H1 (cell line): Measurements from ENCODE around the gene ZMIZ1.

Experiments
- JUND ChIP-seq: IDR thresholded peaks from 2 replicates; pipeline ENCODE4 v1.6.1; 2011; ENCODE audit warnings: mild to moderate bottlenecking, improper control_type of control experiment, low read length
- POLR2A ChIP-seq, 2 experiments: IDR thresholded peaks; 1 replicate in 1 of 2; 2 replicates in 1 of 2; pipeline ENCODE4 v1.6.1; 2011; ENCODE audit warnings: low read depth in 2 of 2, low read length in 2 of 2, mild to moderate bottlenecking in 2 of 2; ENCODE audit errors: control extremely low read depth in 1 of 2
- TF ChIP-seq, protein P1 (sequence below): fragments of 300-600 bp; sonication (generic); IDR thresholded peaks from 2 replicates; pipeline ENCODE4 v1.7.1; 2012; ENCODE audit warnings: low read length, moderate library complexity, mild to moderate bottlenecking, inconsistent platforms; ENCODE audit not compliant: insufficient replicate concordance
- TF ChIP-seq, protein P2 (sequence below), 3 experiments: IDR thresholded peaks; 1 replicate in 2 of 3; 2 replicates in 1 of 3; pipeline versions ENCODE4 v1.5.1 to v1.6.1; 2011; ENCODE audit warnings: low read length in 3 of 3, mild to moderate bottlenecking in 3 of 3, inconsistent platforms in 2 of 3, low read depth in 1 of 3, moderate library complexity in 1 of 3; ENCODE audit not compliant: insufficient read depth in 1 of 3; ENCODE audit errors: control extremely low read depth in 1 of 3

DNA sequence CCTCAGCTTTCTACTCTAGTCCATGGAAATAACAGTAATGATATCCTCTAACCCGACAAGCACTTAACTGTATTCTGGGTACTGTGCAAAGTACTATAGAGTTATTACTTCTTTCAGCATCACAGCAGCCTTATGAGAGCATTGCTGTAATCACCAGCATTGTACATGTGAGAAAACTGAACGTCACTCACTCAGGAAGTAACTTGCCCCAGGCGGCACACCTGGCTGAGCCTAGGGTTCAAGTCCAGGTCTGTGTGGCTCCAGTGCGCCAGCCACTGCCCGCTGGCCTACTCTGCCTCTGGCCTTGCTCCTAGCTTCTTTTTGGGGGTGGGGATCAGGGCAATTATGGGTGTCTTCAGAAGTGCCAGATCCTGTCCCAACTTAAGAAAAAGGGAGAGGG is 50.5 kb downstream of the ZMIZ1 start:
- TF ChIP-seq, protein P1, sequence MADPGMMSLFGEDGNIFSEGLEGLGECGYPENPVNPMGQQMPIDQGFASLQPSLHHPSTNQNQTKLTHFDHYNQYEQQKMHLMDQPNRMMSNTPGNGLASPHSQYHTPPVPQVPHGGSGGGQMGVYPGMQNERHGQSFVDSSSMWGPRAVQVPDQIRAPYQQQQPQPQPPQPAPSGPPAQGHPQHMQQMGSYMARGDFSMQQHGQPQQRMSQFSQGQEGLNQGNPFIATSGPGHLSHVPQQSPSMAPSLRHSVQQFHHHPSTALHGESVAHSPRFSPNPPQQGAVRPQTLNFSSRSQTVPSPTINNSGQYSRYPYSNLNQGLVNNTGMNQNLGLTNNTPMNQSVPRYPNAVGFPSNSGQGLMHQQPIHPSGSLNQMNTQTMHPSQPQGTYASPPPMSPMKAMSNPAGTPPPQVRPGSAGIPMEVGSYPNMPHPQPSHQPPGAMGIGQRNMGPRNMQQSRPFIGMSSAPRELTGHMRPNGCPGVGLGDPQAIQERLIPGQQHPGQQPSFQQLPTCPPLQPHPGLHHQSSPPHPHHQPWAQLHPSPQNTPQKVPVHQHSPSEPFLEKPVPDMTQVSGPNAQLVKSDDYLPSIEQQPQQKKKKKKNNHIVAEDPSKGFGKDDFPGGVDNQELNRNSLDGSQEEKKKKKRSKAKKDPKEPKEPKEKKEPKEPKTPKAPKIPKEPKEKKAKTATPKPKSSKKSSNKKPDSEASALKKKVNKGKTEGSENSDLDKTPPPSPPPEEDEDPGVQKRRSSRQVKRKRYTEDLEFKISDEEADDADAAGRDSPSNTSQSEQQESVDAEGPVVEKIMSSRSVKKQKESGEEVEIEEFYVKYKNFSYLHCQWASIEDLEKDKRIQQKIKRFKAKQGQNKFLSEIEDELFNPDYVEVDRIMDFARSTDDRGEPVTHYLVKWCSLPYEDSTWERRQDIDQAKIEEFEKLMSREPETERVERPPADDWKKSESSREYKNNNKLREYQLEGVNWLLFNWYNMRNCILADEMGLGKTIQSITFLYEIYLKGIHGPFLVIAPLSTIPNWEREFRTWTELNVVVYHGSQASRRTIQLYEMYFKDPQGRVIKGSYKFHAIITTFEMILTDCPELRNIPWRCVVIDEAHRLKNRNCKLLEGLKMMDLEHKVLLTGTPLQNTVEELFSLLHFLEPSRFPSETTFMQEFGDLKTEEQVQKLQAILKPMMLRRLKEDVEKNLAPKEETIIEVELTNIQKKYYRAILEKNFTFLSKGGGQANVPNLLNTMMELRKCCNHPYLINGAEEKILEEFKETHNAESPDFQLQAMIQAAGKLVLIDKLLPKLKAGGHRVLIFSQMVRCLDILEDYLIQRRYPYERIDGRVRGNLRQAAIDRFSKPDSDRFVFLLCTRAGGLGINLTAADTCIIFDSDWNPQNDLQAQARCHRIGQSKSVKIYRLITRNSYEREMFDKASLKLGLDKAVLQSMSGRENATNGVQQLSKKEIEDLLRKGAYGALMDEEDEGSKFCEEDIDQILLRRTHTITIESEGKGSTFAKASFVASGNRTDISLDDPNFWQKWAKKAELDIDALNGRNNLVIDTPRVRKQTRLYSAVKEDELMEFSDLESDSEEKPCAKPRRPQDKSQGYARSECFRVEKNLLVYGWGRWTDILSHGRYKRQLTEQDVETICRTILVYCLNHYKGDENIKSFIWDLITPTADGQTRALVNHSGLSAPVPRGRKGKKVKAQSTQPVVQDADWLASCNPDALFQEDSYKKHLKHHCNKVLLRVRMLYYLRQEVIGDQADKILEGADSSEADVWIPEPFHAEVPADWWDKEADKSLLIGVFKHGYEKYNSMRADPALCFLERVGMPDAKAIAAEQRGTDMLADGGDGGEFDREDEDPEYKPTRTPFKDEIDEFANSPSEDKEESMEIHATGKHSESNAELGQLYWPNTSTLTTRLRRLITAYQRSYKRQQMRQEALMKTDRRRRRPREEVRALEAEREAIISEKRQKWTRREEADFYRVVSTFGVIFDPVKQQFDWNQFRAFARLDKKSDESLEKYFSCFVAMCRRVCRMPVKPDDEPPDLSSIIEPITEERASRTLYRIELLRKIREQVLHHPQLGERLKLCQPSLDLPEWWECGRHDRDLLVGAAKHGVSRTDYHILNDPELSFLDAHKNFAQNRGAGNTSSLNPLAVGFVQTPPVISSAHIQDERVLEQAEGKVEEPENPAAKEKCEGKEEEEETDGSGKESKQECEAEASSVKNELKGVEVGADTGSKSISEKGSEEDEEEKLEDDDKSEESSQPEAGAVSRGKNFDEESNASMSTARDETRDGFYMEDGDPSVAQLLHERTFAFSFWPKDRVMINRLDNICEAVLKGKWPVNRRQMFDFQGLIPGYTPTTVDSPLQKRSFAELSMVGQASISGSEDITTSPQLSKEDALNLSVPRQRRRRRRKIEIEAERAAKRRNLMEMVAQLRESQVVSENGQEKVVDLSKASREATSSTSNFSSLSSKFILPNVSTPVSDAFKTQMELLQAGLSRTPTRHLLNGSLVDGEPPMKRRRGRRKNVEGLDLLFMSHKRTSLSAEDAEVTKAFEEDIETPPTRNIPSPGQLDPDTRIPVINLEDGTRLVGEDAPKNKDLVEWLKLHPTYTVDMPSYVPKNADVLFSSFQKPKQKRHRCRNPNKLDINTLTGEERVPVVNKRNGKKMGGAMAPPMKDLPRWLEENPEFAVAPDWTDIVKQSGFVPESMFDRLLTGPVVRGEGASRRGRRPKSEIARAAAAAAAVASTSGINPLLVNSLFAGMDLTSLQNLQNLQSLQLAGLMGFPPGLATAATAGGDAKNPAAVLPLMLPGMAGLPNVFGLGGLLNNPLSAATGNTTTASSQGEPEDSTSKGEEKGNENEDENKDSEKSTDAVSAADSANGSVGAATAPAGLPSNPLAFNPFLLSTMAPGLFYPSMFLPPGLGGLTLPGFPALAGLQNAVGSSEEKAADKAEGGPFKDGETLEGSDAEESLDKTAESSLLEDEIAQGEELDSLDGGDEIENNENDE: no peak
- TF ChIP-seq POLR2A (IDR thresholded peaks at IDR 0.05; ENCODE audit: control extremely low read depth in 1 of 2, low read depth in 2 of 2, low read length in 2 of 2) (no peak), JUND (no peak)
- TF ChIP-seq, protein P2, sequence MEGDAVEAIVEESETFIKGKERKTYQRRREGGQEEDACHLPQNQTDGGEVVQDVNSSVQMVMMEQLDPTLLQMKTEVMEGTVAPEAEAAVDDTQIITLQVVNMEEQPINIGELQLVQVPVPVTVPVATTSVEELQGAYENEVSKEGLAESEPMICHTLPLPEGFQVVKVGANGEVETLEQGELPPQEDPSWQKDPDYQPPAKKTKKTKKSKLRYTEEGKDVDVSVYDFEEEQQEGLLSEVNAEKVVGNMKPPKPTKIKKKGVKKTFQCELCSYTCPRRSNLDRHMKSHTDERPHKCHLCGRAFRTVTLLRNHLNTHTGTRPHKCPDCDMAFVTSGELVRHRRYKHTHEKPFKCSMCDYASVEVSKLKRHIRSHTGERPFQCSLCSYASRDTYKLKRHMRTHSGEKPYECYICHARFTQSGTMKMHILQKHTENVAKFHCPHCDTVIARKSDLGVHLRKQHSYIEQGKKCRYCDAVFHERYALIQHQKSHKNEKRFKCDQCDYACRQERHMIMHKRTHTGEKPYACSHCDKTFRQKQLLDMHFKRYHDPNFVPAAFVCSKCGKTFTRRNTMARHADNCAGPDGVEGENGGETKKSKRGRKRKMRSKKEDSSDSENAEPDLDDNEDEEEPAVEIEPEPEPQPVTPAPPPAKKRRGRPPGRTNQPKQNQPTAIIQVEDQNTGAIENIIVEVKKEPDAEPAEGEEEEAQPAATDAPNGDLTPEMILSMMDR (IDR thresholded peaks at IDR 0.05; ENCODE audit: control extremely low read depth in 1 of 3, insufficient read depth in 1 of 3, low read depth in 1 of 3, low read length in 3 of 3): no peak
